Measurements from ENCODE around the gene DOC2A.

The DOC2A gene

GRCh38 chr16:29987371-29988085, 23.3 kb downstream of the DOC2A start:
- no peak for DNase-seq

- DNase-seq = no peak
Measured at GRCh38 chr16:29986931-29987330, 23.9 kb downstream of the DOC2A start.

GRCh38 chr16:29986231-29986630, 24.6 kb downstream of the DOC2A start:
- no peak for DNase-seq

GRCh38 chr16:29985271-29985811, 25.5 kb downstream of the DOC2A start:
- no peak for DNase-seq

- DNase-seq = no peak
Measured at GRCh38 chr16:29984764-29985147, 26.1 kb downstream of the DOC2A start.

- no peak for DNase-seq
Measured at GRCh38 chr16:29984137-29984763, 26.6 kb downstream of the DOC2A start.

GRCh38 chr16:29983420-29984136, 27.2 kb downstream of the DOC2A start:
- peak; percentile 6 for DNase-seq

GRCh38 chr16:29982560-29983419, 28.0 kb downstream of the DOC2A start:
- no peak for DNase-seq

- no peak for DNase-seq
Measured at GRCh38 chr16:29978564-29979270, 32.1 kb downstream of the DOC2A start.

- DNase-seq = no peak
Measured at GRCh38 chr16:29978081-29978480, 32.7 kb downstream of the DOC2A start.

GRCh38 chr16:29977063-29977825, 33.6 kb downstream of the DOC2A start:
- no peak for DNase-seq

GRCh38 chr16:29975811-29976511, 34.9 kb downstream of the DOC2A start:
- no peak for DNase-seq

- no peak for DNase-seq
Measured at GRCh38 chr16:29975134-29975538, 35.7 kb downstream of the DOC2A start.

- no peak for DNase-seq
Measured at GRCh38 chr16:29974291-29975133, 36.3 kb downstream of the DOC2A start.

GRCh38 chr16:29973384-29974246, 37.2 kb downstream of the DOC2A start, which contains the start of gene TAOK2:
TSS of gene TAOK2 (plus strand) at chr16:29973868. CDS start at chr16:29977773, 3,905 bp downstream.
- DNase-seq = peak; percentile 99

GRCh38 chr16:29972992-29973383, 37.8 kb downstream of the DOC2A start:
- DNase-seq = no peak

GRCh38 chr16:29972500-29972899, 38.3 kb downstream of the DOC2A start:
- DNase-seq = no peak

GRCh38 chr16:29971304-29971703, 39.5 kb downstream of the DOC2A start:
- no peak for DNase-seq

GRCh38 chr16:29968205-29968604, 42.6 kb downstream of the DOC2A start:
- DNase-seq = no peak
